PC-3 (cell line): ENCODE results near the gene CRIP2.

Source experiments
- CTCF ChIP-seq: fragments of 300-600 bp; sonication (generic); conservative IDR thresholded peaks from 2 replicates; pipeline ENCODE4 v1.5.1; 2017; ENCODE audit warnings: antibody characterized with exemption, low read depth, mild to moderate bottlenecking, low read length
- EZH2 ChIP-seq: fragments of 300-600 bp; sonication (generic); IDR thresholded peaks from one replicate; pipeline ENCODE4 v1.6.1; 2017; ENCODE audit warnings: antibody characterized with exemption, mild to moderate bottlenecking, low read length; ENCODE audit not compliant: unreplicated experiment
- EZH2phosphoT487 ChIP-seq: fragments of 300-600 bp; sonication (generic); IDR thresholded peaks from 2 replicates; pipeline ENCODE4 v1.6.1; 2018; ENCODE audit warnings: mild to moderate bottlenecking, antibody characterized with exemption, low read length, borderline replicate concordance

GRCh38 chr14:105471297-105471821 lies 3.3 kb upstream of the CRIP2 start:
- TF ChIP-seq CTCF: no peak
- TF ChIP-seq EZH2: no peak
- TF ChIP-seq EZH2phosphoT487: no peak
